NB4 (cell line): ENCODE measurements around the gene OR10H3.

Experiments used
- POLR2A ChIP-seq: IDR thresholded peaks from 2 replicates; pipeline ENCODE4 v1.6.1; 2011; ENCODE audit warnings: mild to moderate bottlenecking; ENCODE audit not compliant: insufficient read length; ENCODE audit errors: extremely low read depth
- TF ChIP-seq, protein P1 (sequence below): IDR thresholded peaks from one replicate; pipeline ENCODE4 v1.5.1; 2012; ENCODE audit warnings: low read depth, low read length
- TF ChIP-seq, protein P2 (sequence below): IDR thresholded peaks from 2 replicates; pipeline ENCODE4 v1.6.1; 2011; ENCODE audit warnings: low read depth, low read length

DNA sequence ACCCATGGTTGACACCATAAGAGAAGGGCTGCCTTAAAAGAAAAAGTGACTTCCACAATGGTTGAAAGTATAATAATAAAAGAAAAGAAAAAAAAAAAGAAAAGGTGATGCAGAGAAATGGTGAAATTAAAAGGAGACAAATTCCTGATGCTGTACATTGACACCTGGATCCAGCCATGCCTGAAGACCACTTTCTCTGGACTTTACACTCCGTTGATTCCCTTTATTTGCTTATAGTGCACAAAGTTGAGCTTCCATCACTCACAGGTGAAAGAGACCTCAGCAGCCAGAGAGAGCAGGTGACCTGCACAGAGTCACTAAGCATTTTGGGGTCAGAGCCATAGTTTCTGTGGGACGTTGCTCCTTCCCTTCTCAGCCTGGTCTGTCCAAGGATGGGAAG is 37.5 kb downstream of the OR10H3 start:
- TF ChIP-seq, protein P1, sequence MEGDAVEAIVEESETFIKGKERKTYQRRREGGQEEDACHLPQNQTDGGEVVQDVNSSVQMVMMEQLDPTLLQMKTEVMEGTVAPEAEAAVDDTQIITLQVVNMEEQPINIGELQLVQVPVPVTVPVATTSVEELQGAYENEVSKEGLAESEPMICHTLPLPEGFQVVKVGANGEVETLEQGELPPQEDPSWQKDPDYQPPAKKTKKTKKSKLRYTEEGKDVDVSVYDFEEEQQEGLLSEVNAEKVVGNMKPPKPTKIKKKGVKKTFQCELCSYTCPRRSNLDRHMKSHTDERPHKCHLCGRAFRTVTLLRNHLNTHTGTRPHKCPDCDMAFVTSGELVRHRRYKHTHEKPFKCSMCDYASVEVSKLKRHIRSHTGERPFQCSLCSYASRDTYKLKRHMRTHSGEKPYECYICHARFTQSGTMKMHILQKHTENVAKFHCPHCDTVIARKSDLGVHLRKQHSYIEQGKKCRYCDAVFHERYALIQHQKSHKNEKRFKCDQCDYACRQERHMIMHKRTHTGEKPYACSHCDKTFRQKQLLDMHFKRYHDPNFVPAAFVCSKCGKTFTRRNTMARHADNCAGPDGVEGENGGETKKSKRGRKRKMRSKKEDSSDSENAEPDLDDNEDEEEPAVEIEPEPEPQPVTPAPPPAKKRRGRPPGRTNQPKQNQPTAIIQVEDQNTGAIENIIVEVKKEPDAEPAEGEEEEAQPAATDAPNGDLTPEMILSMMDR, result no peak
- TF ChIP-seq, protein P2, sequence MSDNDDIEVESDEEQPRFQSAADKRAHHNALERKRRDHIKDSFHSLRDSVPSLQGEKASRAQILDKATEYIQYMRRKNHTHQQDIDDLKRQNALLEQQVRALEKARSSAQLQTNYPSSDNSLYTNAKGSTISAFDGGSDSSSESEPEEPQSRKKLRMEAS, result no peak
- no peak for TF ChIP-seq POLR2A
